ENCODE results near the gene AVPR1A. TPM values are rescaled to one million over a fixed set of nuclear protein-coding genes. Genes with fewer than 3 reads are reported as not detected.
A peak's percentile ranks its signal among the peaks of the same experiment; 100 is the strongest.

Gene AVPR1A
- total RNA-seq, 1 donor from 2014 or later, result 32.4 TPM

- H3K36me3 ChIP-seq, result no peaks in the 10 kb centered on the region
- H3K9me3 ChIP-seq, result no peaks in the 10 kb centered on the region
- H3K4me3 ChIP-seq, result no peak overlapping the region
- H3K4me1 ChIP-seq, result no peaks in the 10 kb centered on the region
- TF ChIP-seq CTCF (IDR thresholded peaks at IDR 0.05), result no peak
- H3K27ac ChIP-seq, result no peak overlapping the region
- intact Hi-C loops (cut with DNase I), result no loop called here
- no peak for DNase-seq (ENCODE audit: low spot score in 2 of 2)
- no peaks in the 10 kb centered on the region for H3K27me3 ChIP-seq
These were observed 21.1 kb downstream of the AVPR1A start for GRCh38 chr12:63129927-63130326.

- Histone ChIP-seq H3K4me1 (no peaks in the 10 kb centered on the region), H3K36me3 (no peaks in the 10 kb centered on the region), H3K27ac (no peak overlapping the region), H3K9me3 (no peaks in the 10 kb centered on the region), H3K4me3 (no peak overlapping the region), H3K27me3 (no peaks in the 10 kb centered on the region)
- TF ChIP-seq CTCF (IDR thresholded peaks at IDR 0.05), result no peak
- DNase-seq (ENCODE audit: low spot score in 2 of 2), result no peak
- intact Hi-C loops (cut with DNase I), result no loop called here
These were observed 26.2 kb downstream of the AVPR1A start for GRCh38 chr12:63124778-63125177.

DNA sequence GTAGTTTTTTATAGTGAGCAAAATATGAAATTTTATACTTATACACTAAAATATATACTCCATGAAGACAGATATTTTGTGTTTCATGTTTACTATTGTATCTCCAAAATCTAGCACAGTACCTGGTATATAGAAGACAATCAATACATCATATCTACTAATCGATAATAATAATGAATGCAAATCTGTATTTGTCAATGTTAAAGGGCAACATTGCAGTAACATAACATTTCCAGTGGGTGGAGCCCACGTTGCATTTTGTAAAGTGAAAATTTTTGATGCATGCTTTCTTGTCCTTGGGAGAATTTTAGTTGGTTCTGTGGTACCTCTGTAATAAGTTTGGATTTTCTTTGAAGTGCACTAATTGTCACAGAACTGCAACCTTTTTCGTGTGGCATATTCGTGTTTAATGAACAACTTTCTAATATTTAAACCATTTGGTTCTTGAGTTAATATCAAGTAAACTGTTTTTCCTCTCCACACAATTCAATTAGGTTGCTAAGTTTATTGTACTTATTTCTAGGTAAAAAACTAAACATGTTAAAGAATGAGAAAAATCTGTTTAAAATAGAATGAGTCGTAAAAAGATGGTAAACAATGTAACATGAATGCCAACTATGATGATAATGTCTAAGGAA is 47.4 kb downstream of the AVPR1A start:
- Histone ChIP-seq H3K4me1 (no peaks in the 10 kb centered on the region), H3K4me3 (no peak overlapping the region), H3K36me3 (no peaks in the 10 kb centered on the region), H3K27ac (no peak overlapping the region), H3K9me3 (no peaks in the 10 kb centered on the region), H3K27me3 (no peaks in the 10 kb centered on the region)
- DNase-seq (ENCODE audit: low spot score in 2 of 2), result no peak
- peak; percentile 40 to 77 (median 66) for TF ChIP-seq CTCF (IDR thresholded peaks at IDR 0.05)
- intact Hi-C loops (cut with DNase I), result loop anchor here (2.0 to 10.0 kb wide), 2 partner anchors 699 to 1151 kb away; no protein-coding TSS in a partner anchor

- Histone ChIP-seq H3K4me1 (no peaks in the 10 kb centered on the region), H3K4me3 (no peak overlapping the region), H3K36me3 (no peaks in the 10 kb centered on the region), H3K9me3 (no peaks in the 10 kb centered on the region), H3K27ac (no peak overlapping the region), H3K27me3 (no peaks in the 10 kb centered on the region)
- intact Hi-C loops (cut with DNase I), result loop anchor here (10.0 kb wide), 1 partner anchor 1153 kb away; no protein-coding TSS in a partner anchor
- no peak for TF ChIP-seq CTCF (IDR thresholded peaks at IDR 0.05)
- DNase-seq (ENCODE audit: low spot score in 2 of 2), result no peak
These were observed 49.1 kb downstream of the AVPR1A start for GRCh38 chr12:63101920-63102319.

- H3K4me1 ChIP-seq, result no peaks in the 10 kb centered on the region
- H3K9me3 ChIP-seq, result no peaks in the 10 kb centered on the region
- no peak for TF ChIP-seq CTCF (IDR thresholded peaks at IDR 0.05)
- intact Hi-C loops (cut with DNase I), result no loop called here
- DNase-seq (ENCODE audit: low spot score in 2 of 2), result no peak
- H3K27ac ChIP-seq, result no peak overlapping the region
- no peak overlapping the region for H3K4me3 ChIP-seq
- H3K36me3 ChIP-seq, result no peaks in the 10 kb centered on the region
- H3K27me3 ChIP-seq, result no peaks in the 10 kb centered on the region
These were observed 52.1 kb downstream of the AVPR1A start for GRCh38 chr12:63098851-63099250.

Measured in ascending aorta (tissue), 2 donors.